Measurements from ENCODE around the gene RIC1.

RIC1 gene

DNA sequence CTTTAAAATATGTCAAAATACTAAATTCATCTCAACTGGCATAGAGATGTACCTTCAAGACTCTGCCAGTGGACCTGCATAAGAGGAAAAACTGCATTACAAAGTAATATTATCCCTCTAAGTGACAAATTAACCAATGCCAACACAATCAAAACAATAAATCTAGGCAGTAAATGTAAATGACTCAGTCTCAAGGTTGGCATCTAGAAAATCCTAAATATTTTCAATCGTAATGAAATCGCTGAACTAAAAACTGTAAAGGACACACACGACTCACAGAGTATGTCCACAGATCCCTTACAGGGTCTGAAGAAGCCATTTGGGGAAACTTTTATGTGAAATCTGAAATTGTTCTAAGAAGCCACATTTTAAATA lies 172.8 kb downstream of the RIC1 start:
- H3K9ac ChIP-seq (ENCODE audit: low read length), result no peak overlapping the region
- no peaks in the 10 kb centered on the region for H3K4me1 ChIP-seq (ENCODE audit: control insufficient read depth, insufficient read depth, low read length)
- H3K4me3 ChIP-seq (ENCODE audit: low read length), result no peak overlapping the region
- H3K36me3 ChIP-seq (ENCODE audit: control insufficient read depth, insufficient read depth, low read length), result peaks cover 4% of the 10 kb centered on the region
- H3K9me3 ChIP-seq (ENCODE audit: control insufficient read depth, low read length), result no peaks in the 10 kb centered on the region
- H3K27me3 ChIP-seq (ENCODE audit: control insufficient read depth, insufficient read depth, low read length), result no peaks in the 10 kb centered on the region

GRCh38 chr9:5805478-5805877 lies 176.6 kb downstream of the RIC1 start:
- Histone ChIP-seq H3K4me3 (ENCODE audit: low read length) (no peak overlapping the region), H3K27me3 (ENCODE audit: control insufficient read depth, insufficient read depth, low read length) (no peaks in the 10 kb centered on the region), H3K9ac (ENCODE audit: low read length) (no peak overlapping the region), H3K9me3 (ENCODE audit: control insufficient read depth, low read length) (no peaks in the 10 kb centered on the region), H3K4me1 (ENCODE audit: control insufficient read depth, insufficient read depth, low read length) (no peaks in the 10 kb centered on the region), H3K36me3 (ENCODE audit: control insufficient read depth, insufficient read depth, low read length) (peaks cover 4% of the 10 kb centered on the region)

DNA sequence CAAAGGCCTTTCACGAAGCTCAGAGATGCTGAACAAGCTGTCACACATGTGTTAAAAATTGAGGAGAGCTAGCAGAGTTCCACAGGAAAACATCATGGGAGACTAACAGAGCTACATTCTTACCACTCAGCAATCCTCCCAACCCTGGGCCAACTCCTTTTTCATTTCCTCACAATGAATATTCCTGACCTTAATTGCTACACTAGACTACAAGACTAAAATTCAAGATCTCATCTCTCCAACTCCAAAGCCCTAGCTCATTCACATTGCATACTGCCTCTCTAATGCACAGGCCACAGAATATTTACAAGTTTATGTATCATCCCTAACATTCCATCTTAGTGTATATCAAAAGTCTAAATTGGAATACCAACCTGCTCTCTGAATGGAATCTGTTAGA lies 182.8 kb downstream of the RIC1 start:
- no peaks in the 10 kb centered on the region for H3K9me3 ChIP-seq (ENCODE audit: control insufficient read depth, low read length)
- no peak overlapping the region for H3K9ac ChIP-seq (ENCODE audit: low read length)
- no peaks in the 10 kb centered on the region for H3K4me1 ChIP-seq (ENCODE audit: control insufficient read depth, insufficient read depth, low read length)
- H3K36me3 ChIP-seq (ENCODE audit: control insufficient read depth, insufficient read depth, low read length), result no peaks in the 10 kb centered on the region
- no peaks in the 10 kb centered on the region for H3K27me3 ChIP-seq (ENCODE audit: control insufficient read depth, insufficient read depth, low read length)
- no peak overlapping the region for H3K4me3 ChIP-seq (ENCODE audit: low read length)

DNA sequence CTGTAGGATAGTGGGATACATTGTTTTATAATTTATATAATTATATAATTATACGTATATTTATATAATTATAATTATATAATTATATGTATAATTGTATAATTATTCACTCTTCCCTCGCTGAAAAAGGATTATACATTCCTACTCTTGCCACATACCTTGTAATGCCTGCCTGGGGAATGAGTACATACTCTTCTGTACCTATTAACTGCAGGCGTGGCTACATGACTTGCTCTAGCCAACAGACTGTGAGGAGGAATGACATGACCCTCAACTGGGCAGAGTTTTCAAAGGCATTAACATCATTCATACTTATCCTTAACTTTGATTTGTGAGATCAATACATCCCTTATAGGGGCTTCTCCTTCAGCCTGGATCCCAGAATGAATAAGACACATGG lies 184.9 kb downstream of the RIC1 start:
- Histone ChIP-seq H3K9me3 (ENCODE audit: control insufficient read depth, low read length) (no peaks in the 10 kb centered on the region), H3K4me3 (ENCODE audit: low read length) (no peak overlapping the region), H3K9ac (ENCODE audit: low read length) (no peak overlapping the region), H3K27me3 (ENCODE audit: control insufficient read depth, insufficient read depth, low read length) (no peaks in the 10 kb centered on the region), H3K4me1 (ENCODE audit: control insufficient read depth, insufficient read depth, low read length) (no peaks in the 10 kb centered on the region), H3K36me3 (ENCODE audit: control insufficient read depth, insufficient read depth, low read length) (no peaks in the 10 kb centered on the region)

DNA sequence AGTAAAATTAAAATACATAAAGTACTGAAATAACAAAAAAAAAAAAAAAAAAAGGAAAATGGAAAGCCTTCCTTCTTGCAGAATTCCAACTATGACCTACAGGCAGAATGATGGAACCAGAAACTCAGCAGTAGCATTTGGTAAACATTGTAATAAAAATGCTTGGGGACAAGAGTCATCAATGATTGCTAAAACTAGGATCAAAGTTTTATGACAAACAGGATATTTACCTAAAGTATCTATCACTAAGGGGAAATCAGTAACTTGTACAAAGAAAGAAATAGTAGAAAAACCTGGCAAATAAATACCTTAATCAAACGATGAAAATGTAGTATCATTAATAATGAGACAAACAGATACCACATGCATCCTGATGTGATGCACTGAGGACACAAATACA lies 186.6 kb downstream of the RIC1 start:
- H3K36me3 ChIP-seq (ENCODE audit: control insufficient read depth, insufficient read depth, low read length), result no peaks in the 10 kb centered on the region
- H3K4me1 ChIP-seq (ENCODE audit: control insufficient read depth, insufficient read depth, low read length), result no peaks in the 10 kb centered on the region
- no peak overlapping the region for H3K9ac ChIP-seq (ENCODE audit: low read length)
- no peaks in the 10 kb centered on the region for H3K9me3 ChIP-seq (ENCODE audit: control insufficient read depth, low read length)
- H3K4me3 ChIP-seq (ENCODE audit: low read length), result no peak overlapping the region
- H3K27me3 ChIP-seq (ENCODE audit: control insufficient read depth, insufficient read depth, low read length), result no peaks in the 10 kb centered on the region

DNA sequence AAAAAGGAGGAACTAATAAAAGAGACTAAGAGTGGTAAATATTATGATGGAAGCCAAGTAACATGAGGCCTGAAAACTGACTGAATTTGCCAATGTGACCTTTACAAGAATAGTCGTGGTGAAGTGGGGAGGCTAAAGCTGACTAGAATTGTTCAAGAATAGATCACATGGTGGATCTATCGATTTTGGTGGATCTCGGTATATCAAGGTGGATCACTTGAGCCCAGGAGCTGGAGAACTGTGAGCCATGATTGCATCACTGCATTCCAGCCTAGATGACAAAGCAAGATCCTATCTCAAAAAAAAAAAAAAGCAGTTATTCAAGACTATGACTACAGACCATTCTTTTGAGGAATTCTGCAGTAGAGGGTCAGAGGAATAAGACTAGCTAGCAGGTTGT lies 189.0 kb downstream of the RIC1 start:
- no peaks in the 10 kb centered on the region for H3K36me3 ChIP-seq (ENCODE audit: control insufficient read depth, insufficient read depth, low read length)
- H3K9ac ChIP-seq (ENCODE audit: low read length), result no peak overlapping the region
- no peak overlapping the region for H3K4me3 ChIP-seq (ENCODE audit: low read length)
- no peaks in the 10 kb centered on the region for H3K9me3 ChIP-seq (ENCODE audit: control insufficient read depth, low read length)
- no peaks in the 10 kb centered on the region for H3K27me3 ChIP-seq (ENCODE audit: control insufficient read depth, insufficient read depth, low read length)
- no peaks in the 10 kb centered on the region for H3K4me1 ChIP-seq (ENCODE audit: control insufficient read depth, insufficient read depth, low read length)

DNA sequence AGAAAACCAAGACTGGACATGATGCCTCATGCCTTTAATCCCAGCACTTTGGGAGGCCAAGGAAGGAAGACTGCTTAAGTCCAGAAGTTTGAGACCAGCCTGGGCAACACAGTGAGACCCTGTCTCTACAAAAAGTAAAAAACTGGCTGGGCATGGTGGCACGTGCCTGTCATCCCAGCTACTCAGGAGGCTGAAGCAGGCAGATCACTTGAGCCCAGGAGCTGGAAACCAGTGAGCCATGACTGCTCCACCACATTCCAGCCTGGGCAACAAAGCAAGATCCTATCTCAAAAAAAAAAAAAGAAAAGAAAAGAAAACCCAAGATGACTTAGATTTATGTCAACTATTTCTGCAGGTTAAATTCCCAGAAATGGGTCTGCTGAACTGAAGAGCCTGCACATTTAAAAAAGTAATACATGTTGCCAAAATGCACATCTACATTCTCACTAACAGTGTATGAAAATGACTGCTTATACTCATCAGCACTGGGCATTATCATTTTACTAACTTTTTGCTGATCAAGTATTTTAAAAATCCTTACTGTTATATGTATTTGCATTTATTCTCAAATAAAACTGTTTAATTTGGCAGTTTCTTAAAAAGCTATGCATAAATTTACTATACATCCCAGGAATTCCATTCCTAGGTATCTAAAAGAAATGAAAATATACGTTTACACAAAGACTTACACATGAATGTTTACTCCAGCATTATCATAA lies 189.7 kb downstream of the RIC1 start:
- Histone ChIP-seq H3K36me3 (ENCODE audit: control insufficient read depth, insufficient read depth, low read length) (no peaks in the 10 kb centered on the region), H3K4me1 (ENCODE audit: control insufficient read depth, insufficient read depth, low read length) (no peaks in the 10 kb centered on the region), H3K9me3 (ENCODE audit: control insufficient read depth, low read length) (no peaks in the 10 kb centered on the region), H3K4me3 (ENCODE audit: low read length) (no peak overlapping the region), H3K27me3 (ENCODE audit: control insufficient read depth, insufficient read depth, low read length) (no peaks in the 10 kb centered on the region), H3K9ac (ENCODE audit: low read length) (no peak overlapping the region)

- H3K4me3 ChIP-seq (ENCODE audit: low read length), result no peak overlapping the region
- no peaks in the 10 kb centered on the region for H3K9me3 ChIP-seq (ENCODE audit: control insufficient read depth, low read length)
- no peaks in the 10 kb centered on the region for H3K36me3 ChIP-seq (ENCODE audit: control insufficient read depth, insufficient read depth, low read length)
- H3K9ac ChIP-seq (ENCODE audit: low read length), result no peak overlapping the region
- no peaks in the 10 kb centered on the region for H3K27me3 ChIP-seq (ENCODE audit: control insufficient read depth, insufficient read depth, low read length)
- no peaks in the 10 kb centered on the region for H3K4me1 ChIP-seq (ENCODE audit: control insufficient read depth, insufficient read depth, low read length)
Measured at GRCh38 chr9:5819174-5819573, 190.3 kb downstream of the RIC1 start.

GRCh38 chr9:5820425-5820824 lies 191.5 kb downstream of the RIC1 start:
- no peaks in the 10 kb centered on the region for H3K9me3 ChIP-seq (ENCODE audit: control insufficient read depth, low read length)
- H3K9ac ChIP-seq (ENCODE audit: low read length), result no peak overlapping the region
- H3K36me3 ChIP-seq (ENCODE audit: control insufficient read depth, insufficient read depth, low read length), result peaks cover 3% of the 10 kb centered on the region
- H3K4me3 ChIP-seq (ENCODE audit: low read length), result no peak overlapping the region
- H3K27me3 ChIP-seq (ENCODE audit: control insufficient read depth, insufficient read depth, low read length), result no peaks in the 10 kb centered on the region
- H3K4me1 ChIP-seq (ENCODE audit: control insufficient read depth, insufficient read depth, low read length), result no peaks in the 10 kb centered on the region

DNA sequence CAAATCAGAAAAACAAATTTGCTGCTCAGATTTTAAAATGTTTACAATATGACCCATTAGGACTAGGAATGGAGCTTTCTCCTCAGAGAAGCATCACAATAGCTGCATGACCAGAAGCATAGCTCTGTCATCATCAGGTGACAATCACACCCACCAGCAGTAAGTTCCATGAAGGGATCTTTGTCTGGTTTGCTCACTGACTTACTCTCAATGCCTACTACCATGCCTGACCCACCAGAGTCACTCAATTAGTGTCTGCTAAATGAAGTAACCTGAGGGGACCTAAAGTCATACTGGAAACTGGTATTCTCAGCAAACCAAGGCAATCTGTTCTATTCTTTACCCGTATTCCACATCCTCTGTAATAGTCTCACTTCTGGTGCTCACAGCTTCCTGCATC lies 196.3 kb downstream of the RIC1 start:
- Histone ChIP-seq H3K4me1 (ENCODE audit: control insufficient read depth, insufficient read depth, low read length) (peaks cover 9% of the 10 kb centered on the region), H3K9me3 (ENCODE audit: control insufficient read depth, low read length) (no peaks in the 10 kb centered on the region), H3K4me3 (ENCODE audit: low read length) (no peak overlapping the region), H3K9ac (ENCODE audit: low read length) (no peak overlapping the region), H3K27me3 (ENCODE audit: control insufficient read depth, insufficient read depth, low read length) (no peaks in the 10 kb centered on the region), H3K36me3 (ENCODE audit: control insufficient read depth, insufficient read depth, low read length) (peaks cover 4% of the 10 kb centered on the region)
